ENCODE data around the gene C1S. TPM values are rescaled to one million over a fixed set of nuclear protein-coding genes. Genes with fewer than 3 reads are reported as not detected.
A peak's percentile ranks its signal among the peaks of the same experiment; 100 is the strongest.
"Not testable (repeated sequence)": the region's sequence is repeated elsewhere in the genome, so short reads cannot be mapped to it uniquely, and the experiment has no call there.

C1S gene
- polyA plus RNA-seq, 1 donor = 80.5 TPM

GRCh38 chr12:7100239-7100638 is 39.7 kb downstream of the C1S start:
- no peak overlapping the region for H3K27ac ChIP-seq (ENCODE audit: low read length)
- no peak overlapping the region for H3K4me3 ChIP-seq (ENCODE audit: low read length)
- no peaks in the 10 kb centered on the region for H3K9me3 ChIP-seq (ENCODE audit: control insufficient read depth, low read depth, low read length)
- peaks cover 27% of the 10 kb centered on the region for H3K36me3 ChIP-seq (ENCODE audit: control insufficient read depth, insufficient read depth, low read length)
- H3K27me3 ChIP-seq (ENCODE audit: control insufficient read depth, insufficient read depth, low read length) = no peaks in the 10 kb centered on the region
- H3K4me1 ChIP-seq (ENCODE audit: control insufficient read depth, insufficient read depth, low read length) = peaks cover 5% of the 10 kb centered on the region
- WGBS (ENCODE audit: insufficient coverage, low lambda C conversion rate) = no CpG with 5 or more reads among the region's 4 CpGs
- DNase-seq = no peak

DNA sequence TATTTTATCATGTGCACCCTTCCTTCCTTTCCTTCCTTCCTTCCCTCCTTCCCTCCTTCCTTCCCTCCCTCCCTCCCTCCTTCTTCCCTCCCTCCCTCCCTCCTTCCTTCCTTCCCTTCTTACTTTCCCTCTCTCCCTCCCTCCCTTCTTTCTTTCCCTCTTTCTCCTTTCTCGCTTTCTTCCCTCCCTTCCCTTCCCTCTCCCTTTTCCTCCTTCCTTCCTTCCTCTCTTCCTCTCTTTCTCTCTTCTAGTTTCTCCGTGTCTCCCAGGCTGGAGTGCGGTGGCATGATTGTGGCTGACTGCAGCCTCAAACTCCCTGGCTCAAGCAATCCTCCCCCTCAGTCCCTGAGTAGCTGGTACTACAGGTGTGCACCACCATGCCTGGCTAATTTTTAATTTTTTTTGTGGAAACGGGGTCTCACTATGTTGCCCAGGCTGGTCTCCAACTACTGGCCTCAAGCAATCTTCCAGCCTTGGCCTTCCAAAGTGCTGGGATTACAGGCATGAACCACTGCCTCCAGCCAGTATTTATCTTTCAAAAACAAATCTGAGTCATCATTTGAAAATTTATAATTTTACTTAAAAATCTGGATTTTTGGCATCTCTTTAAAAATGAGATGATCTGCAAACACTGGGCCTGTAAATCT is 40.7 kb downstream of the C1S start:
- DNase-seq = no peak
- Histone ChIP-seq H3K27ac (ENCODE audit: low read length) (no peak overlapping the region), H3K27me3 (ENCODE audit: control insufficient read depth, insufficient read depth, low read length) (no peaks in the 10 kb centered on the region), H3K4me1 (ENCODE audit: control insufficient read depth, insufficient read depth, low read length) (peaks cover 5% of the 10 kb centered on the region), H3K36me3 (ENCODE audit: control insufficient read depth, insufficient read depth, low read length) (peaks cover 27% of the 10 kb centered on the region), H3K4me3 (ENCODE audit: low read length) (no peak overlapping the region), H3K9me3 (ENCODE audit: control insufficient read depth, low read depth, low read length) (no peaks in the 10 kb centered on the region)
- 94% methylated on average over 2 of the region's 4 CpGs for WGBS (ENCODE audit: insufficient coverage, low lambda C conversion rate)

DNA sequence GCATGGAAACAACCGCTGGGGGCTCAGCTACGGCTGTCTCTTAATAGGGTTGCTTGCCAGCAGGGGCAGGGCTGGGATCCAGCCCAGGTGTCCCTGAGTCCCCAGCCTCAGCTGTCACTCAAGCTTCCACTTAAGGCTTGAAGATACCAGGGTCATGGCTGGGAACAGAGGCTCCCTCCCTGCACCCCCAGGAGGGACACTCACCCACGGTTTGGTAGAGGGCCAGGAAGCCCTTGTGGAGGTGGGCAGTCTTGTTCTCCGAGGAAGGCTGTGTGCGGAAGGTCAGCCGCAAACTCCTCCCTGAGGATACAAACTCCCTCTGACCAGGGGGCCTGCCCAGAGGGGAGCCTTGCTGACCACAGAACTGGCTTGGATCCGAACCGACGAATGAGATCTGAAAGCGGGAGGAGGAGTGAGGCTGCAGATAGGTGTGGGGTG is 41.2 kb downstream of the C1S start:
- DNase-seq = no peak
- peaks cover 27% of the 10 kb centered on the region for H3K36me3 ChIP-seq (ENCODE audit: control insufficient read depth, insufficient read depth, low read length)
- no CpG with 5 or more reads among the region's 10 CpGs for WGBS (ENCODE audit: insufficient coverage, low lambda C conversion rate)

GRCh38 chr12:7102582-7102981 is 42.1 kb downstream of the C1S start:
- peaks cover 5% of the 10 kb centered on the region for H3K4me1 ChIP-seq (ENCODE audit: control insufficient read depth, insufficient read depth, low read length)
- H3K9me3 ChIP-seq (ENCODE audit: control insufficient read depth, low read depth, low read length) = no peaks in the 10 kb centered on the region
- no peak overlapping the region for H3K4me3 ChIP-seq (ENCODE audit: low read length)
- H3K27ac ChIP-seq (ENCODE audit: low read length) = no peak overlapping the region
- H3K27me3 ChIP-seq (ENCODE audit: control insufficient read depth, insufficient read depth, low read length) = no peaks in the 10 kb centered on the region
- peaks cover 26% of the 10 kb centered on the region for H3K36me3 ChIP-seq (ENCODE audit: control insufficient read depth, insufficient read depth, low read length)
- DNase-seq = no peak
- no CpG with 5 or more reads among the region's 3 CpGs for WGBS (ENCODE audit: insufficient coverage, low lambda C conversion rate)

More for the DNA sequence above, 41.2 kb downstream of the C1S start:
- Histone ChIP-seq H3K4me1 (ENCODE audit: control insufficient read depth, insufficient read depth, low read length) (peaks cover 5% of the 10 kb centered on the region), H3K27me3 (ENCODE audit: control insufficient read depth, insufficient read depth, low read length) (no peaks in the 10 kb centered on the region), H3K27ac (ENCODE audit: low read length) (no peak overlapping the region), H3K9me3 (ENCODE audit: control insufficient read depth, low read depth, low read length) (no peaks in the 10 kb centered on the region), H3K4me3 (ENCODE audit: low read length) (no peak overlapping the region)

GRCh38 chr12:7103837-7104584 is 43.5 kb downstream of the C1S start:
- H3K4me3 ChIP-seq (ENCODE audit: low read length) = no peak overlapping the region
- no peaks in the 10 kb centered on the region for H3K27me3 ChIP-seq (ENCODE audit: control insufficient read depth, insufficient read depth, low read length)
- H3K4me1 ChIP-seq (ENCODE audit: control insufficient read depth, insufficient read depth, low read length) = peaks cover 5% of the 10 kb centered on the region
- DNase-seq = peak; percentile 61 to 79
- no CpG with 5 or more reads among the region's 14 CpGs for WGBS (ENCODE audit: insufficient coverage, low lambda C conversion rate)
- peak overlapping the region; percentile 40 for H3K27ac ChIP-seq (ENCODE audit: low read length)
- H3K36me3 ChIP-seq (ENCODE audit: control insufficient read depth, insufficient read depth, low read length) = peaks cover 19% of the 10 kb centered on the region
- no peaks in the 10 kb centered on the region for H3K9me3 ChIP-seq (ENCODE audit: control insufficient read depth, low read depth, low read length)

- Histone ChIP-seq H3K36me3 (ENCODE audit: control insufficient read depth, insufficient read depth, low read length) (peaks cover 9% of the 10 kb centered on the region), H3K4me1 (ENCODE audit: control insufficient read depth, insufficient read depth, low read length) (peaks cover 12% of the 10 kb centered on the region), H3K27me3 (ENCODE audit: control insufficient read depth, insufficient read depth, low read length) (no peaks in the 10 kb centered on the region), H3K9me3 (ENCODE audit: control insufficient read depth, low read depth, low read length) (no peaks in the 10 kb centered on the region), H3K4me3 (ENCODE audit: low read length) (no peak overlapping the region), H3K27ac (ENCODE audit: low read length) (no peak overlapping the region)
- WGBS (ENCODE audit: insufficient coverage, low lambda C conversion rate) = no CpG with 5 or more reads among the region's 1 CpG
- no peak for DNase-seq
Measured at GRCh38 chr12:7106082-7106481, 45.6 kb downstream of the C1S start.

DNA sequence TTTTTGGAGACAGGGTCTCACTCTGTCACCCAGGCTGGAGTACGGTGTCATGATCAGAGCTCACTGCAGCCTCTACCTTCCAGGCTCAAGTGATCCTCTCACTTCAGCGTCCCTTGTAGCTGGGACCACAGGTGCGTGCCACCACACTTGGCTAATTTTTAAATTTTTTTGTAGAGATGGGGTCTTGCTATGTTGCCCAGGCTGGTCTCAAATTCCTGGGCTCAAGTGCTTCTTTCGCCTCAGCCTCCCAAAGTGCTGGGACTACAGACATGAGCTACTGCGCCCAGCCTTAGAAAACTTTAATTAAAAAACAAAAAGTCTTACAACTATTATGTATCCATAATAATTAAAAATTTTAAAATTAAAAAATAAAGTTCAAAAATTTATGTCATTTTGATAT is 46.7 kb downstream of the C1S start:
- peak overlapping the region; percentile 90 for H3K27ac ChIP-seq (ENCODE audit: low read length)
- not testable (repeated sequence) for DNase-seq; H3K9me3 ChIP-seq (ENCODE audit: control insufficient read depth, low read depth, low read length); H3K36me3 ChIP-seq (ENCODE audit: control insufficient read depth, insufficient read depth, low read length); H3K27me3 ChIP-seq (ENCODE audit: control insufficient read depth, insufficient read depth, low read length)
- H3K4me3 ChIP-seq (ENCODE audit: low read length) = peak overlapping the region; percentile 62
- peaks cover 12% of the 10 kb centered on the region for H3K4me1 ChIP-seq (ENCODE audit: control insufficient read depth, insufficient read depth, low read length)
- WGBS (ENCODE audit: insufficient coverage, low lambda C conversion rate) = no CpG with 5 or more reads among the region's 5 CpGs

- Histone ChIP-seq H3K4me1 (ENCODE audit: control insufficient read depth, insufficient read depth, low read length) (peaks cover 12% of the 10 kb centered on the region), H3K36me3 (ENCODE audit: control insufficient read depth, insufficient read depth, low read length) (peaks cover 3% of the 10 kb centered on the region), H3K27ac (ENCODE audit: low read length) (peak overlapping the region; percentile 90), H3K9me3 (ENCODE audit: control insufficient read depth, low read depth, low read length) (no peaks in the 10 kb centered on the region), H3K4me3 (ENCODE audit: low read length) (peak overlapping the region; percentile 62), H3K27me3 (ENCODE audit: control insufficient read depth, insufficient read depth, low read length) (no peaks in the 10 kb centered on the region)
- 20% methylated on average over 1 of the region's 3 CpGs for WGBS (ENCODE audit: insufficient coverage, low lambda C conversion rate)
- no peak for DNase-seq
Measured at GRCh38 chr12:7107636-7108002, 47.1 kb downstream of the C1S start.

GRCh38 chr12:7108003-7108795 is 47.7 kb downstream of the C1S start:
- H3K4me1 ChIP-seq (ENCODE audit: control insufficient read depth, insufficient read depth, low read length) = peaks cover 12% of the 10 kb centered on the region
- no CpG with 5 or more reads among the region's 30 CpGs for WGBS (ENCODE audit: insufficient coverage, low lambda C conversion rate)

GRCh38 chr12:7108796-7109571 is 48.5 kb downstream of the C1S start, which contains the start of gene C1RL:
Gene C1RL, minus strand, starts transcription at chr12:7109214. Its CDS starts 34 bp downstream, at chr12:7109180.
- H3K36me3 ChIP-seq (ENCODE audit: control insufficient read depth, insufficient read depth, low read length) = no peaks in the 10 kb centered on the region
- DNase-seq = peak; percentile 82 to 89
- peaks cover 9% of the 10 kb centered on the region for H3K4me1 ChIP-seq (ENCODE audit: control insufficient read depth, insufficient read depth, low read length)
- H3K27ac ChIP-seq (ENCODE audit: low read length) = peak within 1 kb of the TSS; percentile 90
- H3K9me3 ChIP-seq (ENCODE audit: control insufficient read depth, low read depth, low read length) = no peaks in the 10 kb centered on the region
- no peaks in the 10 kb centered on the region for H3K27me3 ChIP-seq (ENCODE audit: control insufficient read depth, insufficient read depth, low read length)
- H3K4me3 ChIP-seq (ENCODE audit: low read length) = peak within 1 kb of the TSS; percentile 62
- WGBS (ENCODE audit: insufficient coverage, low lambda C conversion rate) = no CpG with 5 or more reads among the region's 23 CpGs

More at GRCh38 chr12:7108003-7108795, 47.7 kb downstream of the C1S start:
- no peaks in the 10 kb centered on the region for H3K9me3 ChIP-seq (ENCODE audit: control insufficient read depth, low read depth, low read length)
- H3K27ac ChIP-seq (ENCODE audit: low read length) = peak overlapping the region; percentile 90
- peak overlapping the region; percentile 62 for H3K4me3 ChIP-seq (ENCODE audit: low read length)
- peak; percentile 85 to 95 for DNase-seq
- H3K27me3 ChIP-seq (ENCODE audit: control insufficient read depth, insufficient read depth, low read length) = no peaks in the 10 kb centered on the region
- H3K36me3 ChIP-seq (ENCODE audit: control insufficient read depth, insufficient read depth, low read length) = peaks cover 3% of the 10 kb centered on the region

Data from large intestine (tissue), 3 donors.